Thyroid gland (tissue), 4 donors: ENCODE measurements around the gene CHST11. TPM values are rescaled to one million over a fixed set of nuclear protein-coding genes. Genes with fewer than 3 reads are reported as not detected.

Source experiments
- DNase-seq, 2 donors: peaks; one replicate each; pipeline ENCODE4 v3.0.0-alpha.2; 2019
- H3K27ac ChIP-seq, 3 donors: fragments of 200-600 bp; sonication (generic); 1 replicate in 2 of 3; 2 replicates in 1 of 3; pipeline ENCODE4 v1.5.1; 2016 to 2019; ENCODE audit warnings: mild to moderate bottlenecking in 1 of 3, moderate library complexity in 1 of 3
- H3K27me3 ChIP-seq: fragments of 200-600 bp; sonication (generic); one replicate; pipeline ENCODE4 v1.5.1; 2019
- H3K36me3 ChIP-seq, 2 donors: fragments of 200-600 bp; sonication (generic); one replicate each; pipeline ENCODE4 v1.5.1; 2016 to 2019
- H3K4me1 ChIP-seq, 2 donors: fragments of 200-600 bp; sonication (generic); one replicate each; pipeline ENCODE4 v1.5.1; 2017 to 2019
- H3K4me3 ChIP-seq, 3 donors: fragments of 200-600 bp; sonication (generic); replicated peaks in 1 of 3; 1 replicate in 2 of 3; 2 replicates in 1 of 3; pipeline ENCODE4 v1.5.1; 2016; ENCODE audit warnings: mild to moderate bottlenecking in 1 of 3
- H3K9me3 ChIP-seq: fragments of 200-600 bp; sonication (generic); one replicate; pipeline ENCODE4 v1.5.1; 2017
- POLR2A ChIP-seq, 2 donors: fragments of 450-650 bp; IDR thresholded peaks; one replicate each; pipeline ENCODE4 v1.6.1; 2017; ENCODE audit warnings: antibody characterized with exemption in 2 of 2, mild to moderate bottlenecking in 2 of 2, moderate library complexity in 1 of 2
- WGBS, 2 donors: methylation state at CpG; one replicate each; pipeline ENCODE4 v1.1.5; 2017; 5-methylcytosine and 5-hydroxymethylcytosine counted together
- intact Hi-C: fragments of 100-400 bp; cut with DNase I; formaldehyde crosslinking; loops from one replicate; pipeline ENCODE4 v1.15.1; 2023
- total RNA-seq, 4 donors: library from RNA; depleted of rRNA; stranded (reverse); fragments of >200 nt; gene quantifications; one replicate each; pipeline ENCODE4 v1.2.3, GENCODE V29; 2016
- TF ChIP-seq, protein P1 (sequence below), 6 experiments: fragments of 200-600 bp in 3 of 6; fragments of 450-650 bp in 3 of 6; sonication (generic) in 3 of 6; IDR thresholded peaks; one replicate each; pipeline ENCODE4 v1.5.1; 2016 to 2019; ENCODE audit warnings: antibody characterized with exemption in 6 of 6, mild to moderate bottlenecking in 2 of 6, inconsistent platforms in 1 of 6, moderate library complexity in 1 of 6

Gene CHST11
- total RNA-seq, 4 donors from 2014 or later: 6.9 to 11.6 (median 8.0) TPM

DNA sequence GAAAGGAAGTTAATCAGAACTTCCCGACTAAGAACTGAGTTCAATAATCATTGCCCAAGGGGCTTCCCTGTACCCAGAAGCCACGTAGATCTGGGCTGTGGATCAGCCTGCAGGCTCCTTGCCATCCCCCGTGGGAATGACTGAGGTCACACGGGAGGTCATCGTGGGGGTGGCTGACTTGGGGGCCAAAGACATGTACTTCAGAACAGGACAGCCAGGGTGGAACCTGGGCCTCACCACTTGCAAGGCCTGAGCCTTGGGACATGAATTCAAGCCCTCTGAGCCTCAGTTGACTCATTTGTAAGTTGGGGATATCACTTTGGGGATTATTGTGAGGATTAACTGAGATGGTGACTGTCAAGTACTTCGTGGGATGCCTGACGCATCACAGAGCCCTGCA lies 280.4 kb downstream of the CHST11 start:
- no peaks in the 10 kb centered on the region for H3K27me3 ChIP-seq
- peaks cover 37 to 44% of the 10 kb centered on the region in 2 donors for H3K4me1 ChIP-seq
- whole genome bisulfite sequencing, 2 donors: 82 to 86% methylated on average over 7 of the region's 7 CpGs
- no peaks in the 10 kb centered on the region for H3K9me3 ChIP-seq
- TF ChIP-seq, protein P1, sequence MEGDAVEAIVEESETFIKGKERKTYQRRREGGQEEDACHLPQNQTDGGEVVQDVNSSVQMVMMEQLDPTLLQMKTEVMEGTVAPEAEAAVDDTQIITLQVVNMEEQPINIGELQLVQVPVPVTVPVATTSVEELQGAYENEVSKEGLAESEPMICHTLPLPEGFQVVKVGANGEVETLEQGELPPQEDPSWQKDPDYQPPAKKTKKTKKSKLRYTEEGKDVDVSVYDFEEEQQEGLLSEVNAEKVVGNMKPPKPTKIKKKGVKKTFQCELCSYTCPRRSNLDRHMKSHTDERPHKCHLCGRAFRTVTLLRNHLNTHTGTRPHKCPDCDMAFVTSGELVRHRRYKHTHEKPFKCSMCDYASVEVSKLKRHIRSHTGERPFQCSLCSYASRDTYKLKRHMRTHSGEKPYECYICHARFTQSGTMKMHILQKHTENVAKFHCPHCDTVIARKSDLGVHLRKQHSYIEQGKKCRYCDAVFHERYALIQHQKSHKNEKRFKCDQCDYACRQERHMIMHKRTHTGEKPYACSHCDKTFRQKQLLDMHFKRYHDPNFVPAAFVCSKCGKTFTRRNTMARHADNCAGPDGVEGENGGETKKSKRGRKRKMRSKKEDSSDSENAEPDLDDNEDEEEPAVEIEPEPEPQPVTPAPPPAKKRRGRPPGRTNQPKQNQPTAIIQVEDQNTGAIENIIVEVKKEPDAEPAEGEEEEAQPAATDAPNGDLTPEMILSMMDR (IDR thresholded peaks at IDR 0.05): no peak
- no peak for TF ChIP-seq POLR2A (IDR thresholded peaks at IDR 0.05)
- no peaks in the 10 kb centered on the region for H3K36me3 ChIP-seq
- H3K27ac ChIP-seq: peak overlapping the region; percentile 58 to 87 (median 85)
- no peak for DNase-seq
- intact Hi-C loops: no loop called here
- no peak overlapping the region for H3K4me3 ChIP-seq

DNA sequence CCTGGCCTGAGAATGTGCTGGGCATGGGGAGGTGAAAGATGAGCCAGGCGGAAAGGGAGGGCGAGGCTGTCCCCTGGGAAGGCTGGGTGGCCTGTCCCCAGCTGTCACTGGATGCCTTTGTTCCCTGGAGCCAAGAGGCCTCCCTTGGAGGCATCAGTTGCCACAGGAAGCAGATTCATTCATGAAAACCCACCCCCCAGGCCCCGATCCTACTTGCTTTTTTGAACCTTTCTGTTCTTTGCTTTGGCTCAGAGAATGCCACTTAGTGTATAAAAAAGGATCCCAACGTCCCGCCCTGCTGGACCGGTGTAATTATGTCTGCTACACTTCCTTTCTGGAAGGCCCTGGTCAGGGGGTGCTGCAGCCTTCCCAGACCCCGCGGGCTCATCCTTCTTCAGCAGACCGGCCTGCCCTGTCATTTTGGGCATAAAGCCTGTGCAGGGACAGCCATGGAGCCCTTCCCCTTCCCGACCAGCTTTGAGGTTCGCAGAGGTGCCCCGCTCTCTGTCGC lies 281.1 kb downstream of the CHST11 start:
- DNase-seq: no peak
- Histone ChIP-seq H3K36me3 (no peaks in the 10 kb centered on the region), H3K27ac (peak overlapping the region; percentile 58 to 87 (median 85)), H3K4me1 (peaks cover 44 to 51% of the 10 kb centered on the region in 2 donors), H3K4me3 (no peak overlapping the region), H3K9me3 (no peaks in the 10 kb centered on the region), H3K27me3 (no peaks in the 10 kb centered on the region)
- intact Hi-C loops: no loop called here
- 69 to 73% methylated on average over 13 of the region's 13 CpGs for WGBS, 2 donors
- TF ChIP-seq POLR2A (IDR thresholded peaks at IDR 0.05): no peak
- TF ChIP-seq, protein P1 (IDR thresholded peaks at IDR 0.05): no peak

DNA sequence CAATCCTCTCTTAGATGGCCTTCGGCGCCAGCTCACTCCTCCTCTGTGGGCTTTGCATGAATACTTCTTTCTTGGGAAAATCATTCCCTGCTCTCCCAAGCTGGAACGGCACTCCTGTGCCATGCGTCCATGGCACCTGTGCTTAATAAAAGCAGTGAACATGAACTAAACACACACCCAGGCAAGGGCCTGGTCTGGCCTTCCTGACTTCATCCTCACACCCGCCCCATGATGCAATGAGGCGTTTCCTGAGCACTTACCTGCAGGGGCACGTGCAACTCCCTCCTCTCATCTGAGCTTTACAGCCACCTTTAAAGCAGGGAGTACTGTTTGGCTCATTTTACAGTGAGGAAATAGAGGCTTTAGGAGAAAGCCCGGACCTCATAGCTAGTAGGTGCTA lies 281.6 kb downstream of the CHST11 start:
- Histone ChIP-seq H3K36me3 (no peaks in the 10 kb centered on the region), H3K4me3 (no peak overlapping the region), H3K27me3 (no peaks in the 10 kb centered on the region), H3K4me1 (peaks cover 49 to 56% of the 10 kb centered on the region in 2 donors), H3K9me3 (no peaks in the 10 kb centered on the region), H3K27ac (peak overlapping the region; percentile 58 to 87 (median 85))
- intact Hi-C loops: no loop called here
- 31 to 47% methylated on average over 8 of the region's 8 CpGs for WGBS, 2 donors
- no peak for TF ChIP-seq POLR2A (IDR thresholded peaks at IDR 0.05)
- TF ChIP-seq, protein P1 (IDR thresholded peaks at IDR 0.05): no peak
- peak; percentile 92 for DNase-seq

DNA sequence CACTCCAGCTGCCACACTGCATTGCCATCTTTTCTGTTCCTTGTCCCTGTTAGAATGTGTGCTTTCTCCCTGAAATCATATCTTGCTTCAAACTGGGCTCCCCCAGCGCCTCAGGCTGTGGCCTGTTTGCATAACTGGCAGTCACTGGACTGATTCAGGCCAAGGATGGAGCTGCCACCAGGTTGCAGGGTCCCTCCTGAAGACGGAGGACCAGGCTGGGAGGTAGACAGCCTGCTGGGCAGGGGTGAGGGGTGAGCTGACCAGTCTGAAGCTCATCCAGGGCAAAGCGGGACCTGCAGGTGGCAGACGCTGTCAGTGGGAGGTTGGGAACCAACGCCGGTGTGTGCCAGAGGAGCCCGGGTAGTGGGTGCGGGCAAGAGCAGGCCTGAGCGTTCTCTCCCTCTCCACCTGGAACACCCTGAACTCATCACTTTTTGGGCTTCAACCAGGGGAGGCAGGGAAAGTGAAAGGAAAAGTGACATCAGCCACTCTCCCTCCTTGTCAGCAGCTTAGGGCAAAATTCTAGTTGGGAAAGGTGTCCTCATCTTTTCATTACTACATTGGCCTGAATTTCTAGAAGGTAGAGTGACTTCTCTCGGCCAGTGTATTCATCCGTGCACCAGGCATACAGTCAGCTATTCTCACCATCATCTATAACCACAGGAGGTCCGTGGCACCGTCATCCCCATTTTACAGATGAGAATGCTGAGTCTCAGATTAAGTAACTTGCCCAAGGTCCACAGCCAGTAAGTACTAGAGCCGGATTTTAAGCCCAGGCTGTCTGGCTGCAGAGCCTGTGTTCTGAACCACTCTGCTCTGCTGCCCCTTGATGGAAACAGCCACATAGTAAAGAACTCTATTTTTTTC lies 282.3 kb downstream of the CHST11 start:
- Histone ChIP-seq H3K27me3 (no peaks in the 10 kb centered on the region), H3K27ac (peak overlapping the region; percentile 55 to 87 (median 85)), H3K4me1 (peaks cover 49 to 56% of the 10 kb centered on the region in 2 donors), H3K9me3 (no peaks in the 10 kb centered on the region), H3K36me3 (no peaks in the 10 kb centered on the region), H3K4me3 (no peak overlapping the region)
- intact Hi-C loops: no loop called here
- DNase-seq: peak; percentile 66 to 75
- TF ChIP-seq, protein P1 (IDR thresholded peaks at IDR 0.05): peak in 3 of 6 experiments; percentile 6 to 24 (median 8)
- no peak for TF ChIP-seq POLR2A (IDR thresholded peaks at IDR 0.05)
- 77 to 84% methylated on average over 13 to 14 of the region's 14 CpGs for WGBS, 2 donors

DNA sequence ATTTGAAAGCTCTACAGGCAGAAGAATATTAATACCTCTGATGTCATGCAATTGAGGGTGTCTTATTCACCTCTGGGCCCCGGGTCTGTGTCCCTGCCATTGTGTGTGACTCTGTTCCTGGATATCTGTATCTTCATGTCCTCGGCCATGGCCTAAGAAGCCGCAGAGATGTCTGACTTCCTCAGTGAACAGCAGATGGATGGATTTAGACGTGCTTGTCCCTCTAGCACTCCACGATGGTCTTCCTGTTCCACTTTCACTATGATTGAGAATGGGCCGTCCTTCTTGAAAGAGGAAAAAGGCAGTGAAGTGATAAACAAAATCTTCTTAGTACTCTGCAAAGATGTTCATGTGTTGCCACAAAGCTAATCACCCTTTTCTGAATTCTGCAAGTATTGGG lies 283.9 kb downstream of the CHST11 start:
- WGBS, 2 donors: 79 to 87% methylated on average over 6 of the region's 6 CpGs
- no peaks in the 10 kb centered on the region for H3K9me3 ChIP-seq
- no peaks in the 10 kb centered on the region for H3K27me3 ChIP-seq
- no peak overlapping the region for H3K4me3 ChIP-seq
- intact Hi-C loops: no loop called here
- peak overlapping the region in 1 of 3 donors; percentile 26 for H3K27ac ChIP-seq
- TF ChIP-seq, protein P1 (IDR thresholded peaks at IDR 0.05): no peak
- TF ChIP-seq POLR2A (IDR thresholded peaks at IDR 0.05): no peak
- no peaks in the 10 kb centered on the region for H3K36me3 ChIP-seq
- peaks cover 48 to 54% of the 10 kb centered on the region in 2 donors for H3K4me1 ChIP-seq
- DNase-seq: no peak
